Esophagus mucosa (tissue), 1 donor: ENCODE measurements around the gene FAM20B. TPM values are rescaled to one million over a fixed set of nuclear protein-coding genes. Genes with fewer than 3 reads are reported as not detected.
"Not testable (repeated sequence)": the region's sequence is repeated elsewhere in the genome, so short reads cannot be mapped to it uniquely, and the experiment has no call there.

Experiments used
- ATAC-seq: fragments of 200-7000 bp; cut with Tn5 transposase; one replicate; pipeline ENCODE4 v1.9.1; 2020
- total RNA-seq: library from RNA; stranded (reverse); gene quantifications from one replicate; pipeline ENCODE4 v1.2.4, GENCODE V29; 2023
- donor health status: DM: yes; HTN: yes; CAD: no.

FAM20B gene
- 18.2 TPM for total RNA-seq

- peak; percentile 97 for ATAC-seq
These were observed at the start of gene FAM20B for GRCh38 chr1:179025125-179025974. FAM20B (plus strand) TSS chr1:179025894; CDS start chr1:179043848, 17,954 bp downstream.

GRCh38 chr1:178976541-178976940 lies 49.2 kb upstream of the FAM20B start:
- no peak for ATAC-seq

- no peak for ATAC-seq
These were observed 39.5 kb upstream of the FAM20B start for GRCh38 chr1:178986204-178986603.

- not testable (repeated sequence) for ATAC-seq
These were observed 37.5 kb upstream of the FAM20B start for GRCh38 chr1:178988198-178988597.

- ATAC-seq, result no peak
These were observed 32.1 kb upstream of the FAM20B start for GRCh38 chr1:178993559-178993958.

GRCh38 chr1:178997428-178997827 lies 28.3 kb upstream of the FAM20B start:
- no peak for ATAC-seq

- ATAC-seq, result no peak
These were observed 27.4 kb upstream of the FAM20B start for GRCh38 chr1:178998295-178998694.

- no peak for ATAC-seq
These were observed 26.6 kb upstream of the FAM20B start for GRCh38 chr1:178999061-178999460.

GRCh38 chr1:179001451-179001850 lies 24.2 kb upstream of the FAM20B start:
- no peak for ATAC-seq

- ATAC-seq, result not testable (repeated sequence)
These were observed 23.6 kb upstream of the FAM20B start for GRCh38 chr1:179002064-179002463.

- peak; percentile 67 for ATAC-seq
These were observed 22.9 kb upstream of the FAM20B start for GRCh38 chr1:179002552-179003345.

- no peak for ATAC-seq
These were observed 22.1 kb upstream of the FAM20B start for GRCh38 chr1:179003512-179004066.

GRCh38 chr1:179007233-179007632 lies 18.5 kb upstream of the FAM20B start:
- ATAC-seq, result no peak

GRCh38 chr1:179010671-179011070 lies 15.0 kb upstream of the FAM20B start:
- ATAC-seq, result no peak

GRCh38 chr1:179012038-179012437 lies 13.7 kb upstream of the FAM20B start:
- no peak for ATAC-seq

GRCh38 chr1:179014123-179014522 lies 11.6 kb upstream of the FAM20B start:
- no peak for ATAC-seq

- no peak for ATAC-seq
These were observed 10.3 kb upstream of the FAM20B start for GRCh38 chr1:179015396-179015795.

GRCh38 chr1:179016706-179017382 lies 8.8 kb upstream of the FAM20B start:
- ATAC-seq, result peak; percentile 94

- peak; percentile 78 for ATAC-seq
These were observed 8.0 kb upstream of the FAM20B start for GRCh38 chr1:179017383-179018326.

GRCh38 chr1:179021873-179022272 lies 3.8 kb upstream of the FAM20B start:
- ATAC-seq, result no peak

GRCh38 chr1:179023946-179024650 lies 1.6 kb upstream of the FAM20B start:
- ATAC-seq, result no peak
